B cell (primary cell): ENCODE results near the gene AXL. TPM values are rescaled to one million over a fixed set of nuclear protein-coding genes. Genes with fewer than 3 reads are reported as not detected.

Experiments used
- ATAC-seq: fragments of 200-7000 bp; cut with Tn5 transposase; one replicate; pipeline ENCODE4 v1.10.0; 2021; ENCODE audit warnings: low read depth, mild to moderate bottlenecking, moderate number of reproducible peaks, moderate library complexity
- CTCF ChIA-PET: fragments of 350-600 bp; sonication (Branson Sonifier 250); formaldehyde crosslinking; loops from one replicate; lab custom pipeline; 2021; ENCODE audit warnings: antibody characterized with exemption, inconsistent platforms; lab: Charles Lee
- POLR2A ChIA-PET: fragments of 350-600 bp; sonication (Branson Sonifier 250); formaldehyde crosslinking; loops from one replicate; lab custom pipeline; 2021; ENCODE audit warnings: antibody characterized with exemption; lab: Charles Lee
- DNase-seq: peaks from one replicate; pipeline ENCODE4 v3.0.0; 2013
- H2AFZ ChIP-seq: 2 replicates; pipeline ENCODE4 v1.6.1; 2012; ENCODE audit warnings: mild to moderate bottlenecking, low read depth, low read length; ENCODE audit not compliant: insufficient read depth, poor library complexity, severe bottlenecking
- H3K27ac ChIP-seq, 2 donors: 1 replicate in 1 of 2; 2 replicates in 1 of 2; pipeline ENCODE4 v1.5.1; 2012 to 2013; ENCODE audit warnings: low read length in 2 of 2, mild to moderate bottlenecking in 2 of 2, moderate library complexity in 1 of 2
- H3K27me3 ChIP-seq, 4 experiments: fragments of 200-600 bp in 1 of 4; sonication (generic) in 1 of 4; replicated peaks in 1 of 4; 1 replicate in 2 of 4; 2 replicates in 2 of 4; pipeline versions ENCODE4 v1.6.1 to v1.7.0; 2013 to 2016; ENCODE audit warnings: low read length in 3 of 4, mild to moderate bottlenecking in 2 of 4, mixed read lengths in 1 of 4, moderate library complexity in 1 of 4; ENCODE audit not compliant: insufficient read depth in 4 of 4, control insufficient read depth in 3 of 4; ENCODE audit errors: control extremely low read depth in 1 of 4
- H3K36me3 ChIP-seq, 2 experiments: replicated peaks in 1 of 2; 1 replicate in 1 of 2; 2 replicates in 1 of 2; pipeline versions ENCODE4 v1.6.1 to v1.7.1; 2013; ENCODE audit warnings: low read length in 1 of 2; ENCODE audit not compliant: insufficient read depth in 2 of 2, control insufficient read depth in 1 of 2; ENCODE audit errors: control extremely low read depth in 1 of 2, extremely low read depth in 1 of 2
- H3K4me1 ChIP-seq, 2 donors: fragments of 200-600 bp in 1 of 2; sonication (generic) in 1 of 2; 1 replicate in 1 of 2; 2 replicates in 1 of 2; pipeline versions ENCODE4 v1.5.1 to v1.6.1; 2013 to 2017; ENCODE audit warnings: low read length in 2 of 2; ENCODE audit not compliant: control insufficient read depth in 2 of 2, insufficient read depth in 2 of 2
- H3K4me2 ChIP-seq: replicated peaks from 2 replicates; pipeline ENCODE3; 2012; ENCODE audit warnings: mild to moderate bottlenecking, low read depth, low read length; ENCODE audit not compliant: poor library complexity, severe bottlenecking
- H3K4me3 ChIP-seq, 5 experiments: fragments of 200-600 bp in 1 of 5; sonication (generic) in 1 of 5; 1 replicate in 3 of 5; 2 replicates in 2 of 5; pipeline versions ENCODE4 v1.5.1 to v1.7.0; 2011 to 2016; ENCODE audit warnings: low read length in 4 of 5, mild to moderate bottlenecking in 4 of 5, low read depth in 2 of 5, control low read depth in 1 of 5, moderate library complexity in 1 of 5; ENCODE audit not compliant: insufficient read depth in 1 of 5; ENCODE audit errors: control extremely low read depth in 1 of 5, extremely low read depth in 1 of 5
- H3K79me2 ChIP-seq: fragments of 200-600 bp; sonication (generic); one replicate; pipeline ENCODE4 v1.6.0; 2016; ENCODE audit warnings: low read length; ENCODE audit not compliant: control insufficient read depth, insufficient read depth
- H3K9ac ChIP-seq: fragments of 200-600 bp; sonication (generic); 2 replicates; pipeline ENCODE4 v1.6.1; 2017; ENCODE audit warnings: mild to moderate bottlenecking, low read length, moderate library complexity
- H3K9me3 ChIP-seq, 3 donors: one replicate each; pipeline versions ENCODE4 v1.6.1 to v1.7.1; 2013; ENCODE audit warnings: low read length in 2 of 3; ENCODE audit not compliant: control insufficient read depth in 2 of 3, insufficient read depth in 1 of 3; ENCODE audit errors: control extremely low read depth in 1 of 3
- H4K20me1 ChIP-seq: 2 replicates; pipeline ENCODE4 v1.6.0; 2012; ENCODE audit warnings: mild to moderate bottlenecking, low read length; ENCODE audit not compliant: insufficient read depth, control insufficient read depth, poor library complexity, severe bottlenecking
- H3K27ac Mint-ChIP-seq: one replicate; pipeline ENCODE4 v1.8.0; 2021; ENCODE audit warnings: mixed read lengths
- H3K27me3 Mint-ChIP-seq: one replicate; pipeline ENCODE4 v1.8.0; 2021; ENCODE audit warnings: mixed read lengths
- H3K4me1 Mint-ChIP-seq: one replicate; pipeline ENCODE4 v1.8.0; 2021; ENCODE audit warnings: mixed read lengths
- H3K4me3 Mint-ChIP-seq: one replicate; pipeline ENCODE4 v1.8.0; 2021; ENCODE audit warnings: mixed read lengths
- H3K9me3 Mint-ChIP-seq: one replicate; pipeline ENCODE4 v1.8.0; 2022; ENCODE audit warnings: mixed read lengths; ENCODE audit not compliant: insufficient read depth
- EZH2 ChIP-seq: IDR thresholded peaks from 2 replicates; pipeline ENCODE4 v1.6.1; 2012; ENCODE audit warnings: borderline replicate concordance, low read depth, mild to moderate bottlenecking, moderate library complexity, low read length; ENCODE audit not compliant: insufficient read depth, poor library complexity, severe bottlenecking
- WGBS: methylation state at CpG from one replicate; pipeline ENCODE4 v1.1.5; 2013; ENCODE audit warnings: missing lambda C conversion rate; ENCODE audit not compliant: insufficient coverage; 5-methylcytosine and 5-hydroxymethylcytosine counted together
- intact Hi-C: fragments of 100-400 bp; cut with micrococcal nuclease; formaldehyde crosslinking; loops from one replicate; pipeline ENCODE4 v1.10.0; 2022
- polyA plus RNA-seq: library from polyadenylated mRNA; depleted of rRNA; stranded (reverse); fragments of >200 nt; gene quantifications from 2 replicates; pipeline ENCODE4 v1.2.3, GENCODE V29; 2012
- total RNA-seq, 2 donors: library from RNA; stranded (reverse); fragments of 120-200 nt in 1 of 2; gene quantifications; 1 replicate in 1 of 2; 2 replicates in 1 of 2; pipeline versions ENCODE4 v1.2.3 to v1.2.4, GENCODE V29; 2013 to 2022
- TF ChIP-seq, protein P1 (sequence below): fragments of 200-600 bp; IDR thresholded peaks from one replicate; pipeline ENCODE4 v1.8.0; 2022; ENCODE audit warnings: antibody characterized with exemption, mild to moderate bottlenecking

The AXL gene
- total and polyA plus RNA-seq, 2 donors (not counting 1 experiment from before 2014, with no cell fraction given) = not detected

DNA sequence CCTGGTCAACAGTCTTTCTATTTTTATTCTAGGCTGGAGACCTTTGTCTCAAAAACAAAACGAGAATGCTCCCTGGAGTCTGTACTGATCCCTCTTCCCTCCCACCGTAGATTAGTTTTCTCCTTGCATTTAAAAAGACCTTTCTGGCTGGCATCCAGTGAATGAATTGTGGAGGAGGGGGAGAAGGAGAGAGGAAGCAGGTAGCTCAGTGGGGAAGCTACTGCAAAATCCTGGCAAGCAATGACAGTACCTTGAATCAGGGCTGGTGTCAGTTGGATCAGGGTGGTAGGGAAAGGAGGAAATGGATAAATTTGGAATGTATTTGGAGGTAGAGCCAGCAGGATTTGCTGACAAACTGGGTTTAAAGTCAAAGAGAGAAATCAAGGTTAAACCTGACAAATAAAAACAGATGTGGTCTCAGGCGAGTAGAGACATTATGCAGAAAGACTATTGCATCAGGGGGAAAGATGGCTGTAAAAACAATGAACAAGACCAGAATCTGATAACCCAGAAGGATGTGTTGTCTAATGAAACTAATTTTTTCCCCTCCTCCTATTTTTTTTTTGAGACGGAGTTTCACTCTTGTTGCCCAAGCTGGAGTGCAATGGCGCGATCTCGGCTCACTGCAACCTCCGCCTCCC is 29.5 kb upstream of the AXL start:
- Mint-ChIP-seq H3K4me1 (peaks cover 5% of the 10 kb centered on the region), H3K9me3 (no peaks in the 10 kb centered on the region), H3K27me3 (peaks cover 38% of the 10 kb centered on the region), H3K27ac (no peak overlapping the region), H3K4me3 (no peak overlapping the region)
- Histone ChIP-seq H3K9ac (no peak overlapping the region), H3K27me3 (peaks cover 0 to 34% (median 17%) of the 10 kb centered on the region in 4 experiments), H3K36me3 (no peaks in the 10 kb centered on the region), H3K4me3 (no peak overlapping the region), H4K20me1 (no peaks in the 10 kb centered on the region), H3K79me2 (no peaks in the 10 kb centered on the region), H3K4me1 (peaks cover 0 to 8% of the 10 kb centered on the region in 2 donors), H2AFZ (no peak overlapping the region), H3K4me2 (no peak overlapping the region), H3K27ac (no peak overlapping the region), H3K9me3 (no peaks in the 10 kb centered on the region)
- POLR2A ChIA-PET = no interaction called here
- WGBS = 67% methylated on average over 2 of the region's 8 CpGs
- intact Hi-C loops = no loop called here
- CTCF ChIA-PET = no interaction called here
- DNase-seq = no peak
- no peak for TF ChIP-seq EZH2
- TF ChIP-seq, protein P1, sequence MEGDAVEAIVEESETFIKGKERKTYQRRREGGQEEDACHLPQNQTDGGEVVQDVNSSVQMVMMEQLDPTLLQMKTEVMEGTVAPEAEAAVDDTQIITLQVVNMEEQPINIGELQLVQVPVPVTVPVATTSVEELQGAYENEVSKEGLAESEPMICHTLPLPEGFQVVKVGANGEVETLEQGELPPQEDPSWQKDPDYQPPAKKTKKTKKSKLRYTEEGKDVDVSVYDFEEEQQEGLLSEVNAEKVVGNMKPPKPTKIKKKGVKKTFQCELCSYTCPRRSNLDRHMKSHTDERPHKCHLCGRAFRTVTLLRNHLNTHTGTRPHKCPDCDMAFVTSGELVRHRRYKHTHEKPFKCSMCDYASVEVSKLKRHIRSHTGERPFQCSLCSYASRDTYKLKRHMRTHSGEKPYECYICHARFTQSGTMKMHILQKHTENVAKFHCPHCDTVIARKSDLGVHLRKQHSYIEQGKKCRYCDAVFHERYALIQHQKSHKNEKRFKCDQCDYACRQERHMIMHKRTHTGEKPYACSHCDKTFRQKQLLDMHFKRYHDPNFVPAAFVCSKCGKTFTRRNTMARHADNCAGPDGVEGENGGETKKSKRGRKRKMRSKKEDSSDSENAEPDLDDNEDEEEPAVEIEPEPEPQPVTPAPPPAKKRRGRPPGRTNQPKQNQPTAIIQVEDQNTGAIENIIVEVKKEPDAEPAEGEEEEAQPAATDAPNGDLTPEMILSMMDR = no peak
- no peak for ATAC-seq

DNA sequence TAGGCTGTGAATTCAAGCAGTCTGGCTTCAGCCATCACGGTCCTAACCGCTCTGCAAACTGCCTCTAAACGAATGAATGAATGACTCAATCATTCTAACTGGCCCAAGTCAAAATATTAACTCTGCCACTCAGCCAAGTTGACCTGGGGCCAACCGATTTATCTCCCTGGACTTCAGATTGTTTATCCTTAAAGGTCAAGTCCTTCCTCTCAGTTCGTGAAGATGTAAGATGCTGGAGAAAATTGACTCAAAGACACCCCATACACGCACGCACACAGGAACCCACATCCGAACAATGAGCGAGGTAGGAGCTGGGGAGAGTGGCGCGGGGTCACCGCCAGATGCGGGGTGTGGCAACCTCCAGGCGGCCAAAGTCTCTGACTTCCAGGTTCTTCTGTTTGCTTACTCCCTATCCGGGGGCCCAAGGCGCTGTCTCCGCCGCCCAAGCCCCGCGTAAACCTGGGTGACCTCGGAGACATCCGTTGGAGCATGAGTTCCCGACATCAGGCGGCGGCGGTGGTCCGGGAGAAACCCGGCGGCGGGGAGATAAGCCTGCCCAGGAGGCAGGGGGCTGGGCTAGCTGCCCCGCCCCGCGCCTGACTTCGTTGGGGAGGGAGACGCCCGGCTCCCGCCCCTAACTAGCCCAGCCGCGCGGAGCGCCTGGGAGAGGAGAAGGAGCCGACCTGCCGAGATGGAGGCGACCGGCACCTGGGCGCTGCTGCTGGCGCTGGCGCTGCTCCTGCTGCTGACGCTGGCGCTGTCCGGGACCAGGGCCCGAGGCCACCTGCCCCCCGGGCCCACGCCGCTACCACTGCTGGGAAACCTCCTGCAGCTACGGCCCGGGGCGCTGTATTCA is 26.2 kb upstream of the AXL start, which contains the start of gene CYP2S1:
CYP2S1 (plus strand) TSS at position 646 of the 856 bp plus-strand sequence; CDS start at position 692, 46 bp downstream.
- no peak within 1 kb of the TSS for H3K27ac Mint-ChIP-seq

More for the DNA sequence above, 26.2 kb upstream of the AXL start, which contains the start of gene CYP2S1:
- Histone ChIP-seq H3K4me3 (no peak within 1 kb of the TSS), H4K20me1 (no peaks in the 10 kb centered on the region), H3K27ac (no peak within 1 kb of the TSS), H3K36me3 (no peaks in the 10 kb centered on the region), H3K9me3 (no peaks in the 10 kb centered on the region), H3K4me1 (peaks cover 0 to 8% of the 10 kb centered on the region in 2 donors), H3K27me3 (peaks cover 0 to 39% (median 17%) of the 10 kb centered on the region in 4 experiments), H3K79me2 (no peaks in the 10 kb centered on the region), H3K4me2 (no peak within 1 kb of the TSS), H3K9ac (no peak within 1 kb of the TSS), H2AFZ (no peak within 1 kb of the TSS)
- POLR2A ChIA-PET = no interaction called here
- DNase-seq (no peak), ATAC-seq (no peak)
- TF ChIP-seq, protein P1 = no peak
- no peak for TF ChIP-seq EZH2
- H3K9me3 Mint-ChIP-seq = no peaks in the 10 kb centered on the region
- peaks cover 5% of the 10 kb centered on the region for H3K4me1 Mint-ChIP-seq
- intact Hi-C loops = no loop called here
- H3K4me3 Mint-ChIP-seq = no peak within 1 kb of the TSS
- CTCF ChIA-PET = no interaction called here
- WGBS = 4% methylated on average over 55 of the region's 58 CpGs
- peaks cover 40% of the 10 kb centered on the region for H3K27me3 Mint-ChIP-seq
